Measurements from ENCODE around the gene ALDH1L2.

The ALDH1L2 gene

GRCh38 chr12:105030820-105031807, 53.1 kb downstream of the ALDH1L2 start:
- TF ChIP-seq TEAD4 (IDR thresholded peaks at IDR 0.05): no peak
- TF ChIP-seq YY1 (IDR thresholded peaks at IDR 0.05; ENCODE audit: low read depth): no peak
- TF ChIP-seq EGR1 (IDR thresholded peaks at IDR 0.05): no peak
- TF ChIP-seq NFIC (IDR thresholded peaks at IDR 0.05): no peak
- TF ChIP-seq CEBPB (IDR thresholded peaks at IDR 0.05): no peak
- no peak for TF ChIP-seq FOXM1 (IDR thresholded peaks at IDR 0.05; ENCODE audit: borderline replicate concordance, low read depth)
- no peak for TF ChIP-seq ZBTB7A (IDR thresholded peaks at IDR 0.05; ENCODE audit: low read depth)
- TF ChIP-seq REST (IDR thresholded peaks at IDR 0.05; ENCODE audit: low read depth): no peak
- no peak for TF ChIP-seq RAD21 (IDR thresholded peaks at IDR 0.05; ENCODE audit: low read depth)
- no peak for TF ChIP-seq EP300 (IDR thresholded peaks at IDR 0.05; ENCODE audit: borderline replicate concordance)
- TF ChIP-seq TAF1 (IDR thresholded peaks at IDR 0.05; ENCODE audit: low read depth): no peak
- TF ChIP-seq USF1 (IDR thresholded peaks at IDR 0.05): no peak
- no peak for TF ChIP-seq CREB1 (IDR thresholded peaks at IDR 0.05; ENCODE audit: low read depth)
- no peak for TF ChIP-seq TCF12 (IDR thresholded peaks at IDR 0.05; ENCODE audit: low read depth)
- TF ChIP-seq MAX (IDR thresholded peaks at IDR 0.05): no peak

GRCh38 chr12:105026411-105026810, 57.8 kb downstream of the ALDH1L2 start:
- TF ChIP-seq MAX (IDR thresholded peaks at IDR 0.05) (no peak), TCF12 (IDR thresholded peaks at IDR 0.05; ENCODE audit: low read depth) (no peak), TAF1 (IDR thresholded peaks at IDR 0.05; ENCODE audit: low read depth) (no peak), CEBPB (IDR thresholded peaks at IDR 0.05) (no peak), FOXM1 (IDR thresholded peaks at IDR 0.05; ENCODE audit: borderline replicate concordance, low read depth) (no peak), EP300 (IDR thresholded peaks at IDR 0.05; ENCODE audit: borderline replicate concordance) (no peak), CREB1 (IDR thresholded peaks at IDR 0.05; ENCODE audit: low read depth) (no peak), EGR1 (IDR thresholded peaks at IDR 0.05) (no peak), YY1 (IDR thresholded peaks at IDR 0.05; ENCODE audit: low read depth) (no peak), NFIC (IDR thresholded peaks at IDR 0.05) (no peak), USF1 (IDR thresholded peaks at IDR 0.05) (no peak), ZBTB7A (IDR thresholded peaks at IDR 0.05; ENCODE audit: low read depth) (no peak), TEAD4 (IDR thresholded peaks at IDR 0.05) (no peak), RAD21 (IDR thresholded peaks at IDR 0.05; ENCODE audit: low read depth) (no peak), REST (IDR thresholded peaks at IDR 0.05; ENCODE audit: low read depth) (no peak)

GRCh38 chr12:105025890-105026289, 58.4 kb downstream of the ALDH1L2 start:
- TF ChIP-seq CEBPB (IDR thresholded peaks at IDR 0.05): no peak

GRCh38 chr12:105024928-105025327, 59.3 kb downstream of the ALDH1L2 start:
- TF ChIP-seq TAF1 (IDR thresholded peaks at IDR 0.05; ENCODE audit: low read depth) (no peak), REST (IDR thresholded peaks at IDR 0.05; ENCODE audit: low read depth) (no peak), EP300 (IDR thresholded peaks at IDR 0.05; ENCODE audit: borderline replicate concordance) (no peak), USF1 (IDR thresholded peaks at IDR 0.05) (no peak)
